Omental fat pad (tissue), 4 donors: ENCODE results near the gene DDAH2. TPM values are rescaled to one million over a fixed set of nuclear protein-coding genes. Genes with fewer than 3 reads are reported as not detected.

ENCODE experiments used
- ATAC-seq: fragments of 150-250 bp; one replicate; pipeline ENCODE4 v1.9.1; 2016; ENCODE audit warnings: mild to moderate bottlenecking, moderate library complexity; ENCODE audit not compliant: low FRiP score
- DNase-seq: peaks from one replicate; pipeline ENCODE4 v3.0.0-alpha.2; 2019; ENCODE audit warnings: low spot score
- CTCF ChIP-seq, 3 donors: fragments of 450-650 bp; IDR thresholded peaks; one replicate each; pipeline ENCODE4 v1.5.1; 2016 to 2017; ENCODE audit warnings: antibody characterized with exemption in 3 of 3, mild to moderate bottlenecking in 3 of 3, moderate library complexity in 2 of 3
- total RNA-seq, 4 donors: library from RNA; depleted of rRNA; stranded (reverse); fragments of >200 nt; gene quantifications; one replicate each; pipeline ENCODE4 v1.1.0, GENCODE V29; 2016

The DDAH2 gene
- total RNA-seq, 4 donors from 2014 or later: 103 to 148 (median 115) TPM

- no peak for ATAC-seq
- no peak for TF ChIP-seq CTCF (IDR thresholded peaks at IDR 0.05)
Measured at GRCh38 chr6:31775184-31775583, 46.1 kb upstream of the DDAH2 start.

DNA sequence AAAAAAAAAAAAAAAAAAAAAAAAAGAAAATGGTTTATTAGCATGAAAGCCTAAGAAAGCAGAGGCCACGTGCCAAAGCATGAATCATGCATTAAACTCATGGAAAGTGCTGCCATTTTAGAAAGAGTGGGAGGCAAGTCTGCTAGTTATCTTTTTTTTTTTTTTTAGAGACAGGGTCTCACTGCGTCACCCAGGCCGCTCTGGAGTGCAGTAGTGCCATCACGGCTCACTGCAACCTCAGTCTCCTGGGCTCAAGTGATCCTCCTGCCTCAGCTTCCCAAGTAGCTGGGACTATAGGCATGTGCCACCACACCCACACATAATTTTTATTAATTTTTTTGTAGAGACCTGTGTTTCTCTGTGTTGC is 42.9 kb upstream of the DDAH2 start:
- ATAC-seq (no peak), DNase-seq (no peak)
- no peak for TF ChIP-seq CTCF (IDR thresholded peaks at IDR 0.05)

More at GRCh38 chr6:31775184-31775583, 46.1 kb upstream of the DDAH2 start:
- no peak for DNase-seq

DNA sequence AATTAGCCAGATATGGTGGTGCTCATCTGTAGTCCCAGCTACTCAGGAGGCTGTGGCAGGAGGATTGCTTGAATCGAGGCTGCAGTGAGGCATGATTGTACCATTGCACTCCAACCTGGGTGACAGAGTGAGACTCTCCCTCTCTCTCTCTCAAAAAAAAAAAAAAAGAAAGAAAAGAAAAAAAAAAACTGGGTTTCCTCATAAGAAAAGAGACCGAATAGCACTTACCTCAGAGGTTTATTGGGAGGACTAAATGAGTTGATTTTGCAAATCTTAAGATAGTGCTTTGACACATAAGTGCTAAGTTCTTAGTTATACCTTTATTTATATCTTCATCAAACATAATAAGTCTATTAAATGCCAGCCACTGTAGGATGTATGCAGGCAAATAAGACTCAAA is 41.8 kb upstream of the DDAH2 start:
- no peak for ATAC-seq
- DNase-seq: no peak
- no peak for TF ChIP-seq CTCF (IDR thresholded peaks at IDR 0.05)

DNA sequence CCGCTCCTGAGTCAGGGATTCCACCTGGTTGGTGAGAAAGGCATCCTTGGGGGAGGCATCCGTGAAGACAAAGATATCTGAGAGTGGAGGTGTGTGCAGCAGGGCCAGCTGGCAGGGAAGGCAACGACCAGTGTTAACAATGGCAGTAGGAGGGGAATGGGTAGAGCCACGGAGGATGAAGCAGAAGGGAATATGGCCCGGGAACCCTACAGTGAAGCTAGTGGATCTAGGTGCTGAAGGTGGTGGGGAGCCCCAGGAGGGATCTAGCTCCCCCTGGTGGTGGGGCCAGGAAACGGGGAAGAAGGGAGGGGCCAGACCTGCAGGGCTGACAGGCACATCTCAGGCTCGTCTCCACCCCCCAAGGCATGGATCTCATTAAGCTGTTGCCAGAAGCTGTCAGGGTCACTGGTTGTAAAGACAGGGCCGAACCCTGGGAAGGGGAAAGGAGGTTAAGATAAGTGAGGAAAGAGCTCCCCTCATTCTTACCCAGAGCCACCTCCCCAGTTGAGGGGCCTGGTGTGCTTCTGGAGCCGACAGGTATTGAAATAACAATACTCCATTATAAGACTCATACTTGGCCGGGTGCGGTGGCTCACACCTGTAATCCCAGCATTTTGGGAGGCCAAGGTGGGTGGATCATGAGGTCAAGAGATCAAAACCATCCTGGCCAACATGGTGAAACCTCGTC is 40.7 kb upstream of the DDAH2 start:
- DNase-seq (peak; percentile 71), ATAC-seq (no peak)

DNA sequence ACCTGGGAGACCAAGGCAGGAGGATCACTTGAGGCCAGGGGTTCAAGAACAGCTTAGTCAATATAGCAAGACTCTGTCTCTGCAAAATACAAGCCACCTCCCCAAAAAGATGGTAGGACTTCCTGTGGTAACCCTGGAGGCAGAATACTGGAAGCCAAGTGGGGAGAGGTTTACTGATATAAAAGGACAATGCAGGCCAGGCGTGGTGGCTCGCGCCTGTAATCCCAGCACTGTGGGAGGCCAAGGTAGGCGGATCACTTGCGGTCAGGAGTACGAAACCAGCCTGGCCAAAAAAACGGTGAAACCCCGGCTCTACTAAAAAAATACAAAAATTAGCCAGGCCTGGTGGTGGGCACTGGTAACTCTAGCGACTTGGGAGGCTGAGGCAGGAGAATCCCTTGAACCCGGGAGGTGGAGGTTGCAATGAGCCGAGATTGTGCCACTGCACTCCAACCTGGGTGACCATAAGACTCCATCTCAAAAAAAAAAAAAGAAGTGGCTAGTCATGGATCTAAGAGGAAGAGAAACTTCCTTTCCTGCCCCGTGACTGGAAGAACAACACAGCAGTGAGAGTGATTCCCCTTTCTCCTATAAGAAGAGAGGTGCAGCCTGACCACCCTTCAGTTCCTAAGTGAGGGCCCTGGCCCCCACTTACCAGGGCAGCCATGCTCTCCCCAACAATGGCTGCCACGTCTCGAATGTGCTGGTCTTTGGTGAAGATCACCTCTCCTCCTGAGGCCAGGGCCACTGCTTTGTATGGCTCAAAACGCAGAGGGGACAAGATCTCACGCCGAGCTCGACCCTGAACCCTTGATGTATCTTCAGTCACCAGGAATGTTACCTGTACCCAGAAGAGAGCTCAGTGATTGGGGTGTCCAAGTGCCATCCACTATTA is 39.5 kb upstream of the DDAH2 start:
- ATAC-seq: no peak
- no peak for DNase-seq
- no peak for TF ChIP-seq CTCF (IDR thresholded peaks at IDR 0.05)

More for the DNA sequence above, 40.7 kb upstream of the DDAH2 start:
- no peak for TF ChIP-seq CTCF (IDR thresholded peaks at IDR 0.05)

DNA sequence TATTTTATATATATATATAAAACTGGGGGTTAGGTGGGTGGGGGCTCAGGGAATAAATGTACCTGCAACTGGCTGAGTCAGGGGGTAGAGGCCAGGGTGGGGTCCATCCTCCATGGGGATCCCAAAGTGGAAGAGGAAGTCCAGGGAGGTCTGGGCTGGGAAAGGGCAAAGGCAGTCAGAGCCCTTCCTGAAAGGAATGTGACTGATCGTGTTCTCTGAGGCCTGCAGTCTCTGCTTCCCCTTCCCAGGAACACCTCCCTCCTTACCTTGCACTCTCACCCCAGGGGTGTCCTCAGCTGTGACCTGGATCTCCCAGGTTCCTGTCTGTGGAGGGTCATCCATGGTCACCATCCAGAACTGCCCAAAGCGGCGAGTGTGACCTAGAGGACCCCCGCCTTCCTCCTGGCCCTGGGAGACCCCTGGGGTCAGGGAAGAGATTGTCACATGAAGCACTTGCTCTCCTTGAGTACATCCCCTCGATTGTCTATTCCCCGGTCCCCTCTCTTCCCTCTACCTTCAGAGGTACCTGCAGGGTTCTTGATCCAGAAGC is 38.1 kb upstream of the DDAH2 start:
- ATAC-seq (no peak), DNase-seq (no peak)
- no peak for TF ChIP-seq CTCF (IDR thresholded peaks at IDR 0.05)
